Nephron progenitor cell (in vitro differentiated cells): ENCODE measurements around the gene ANXA3.

Source experiments
- DNase-seq: peaks from one replicate; pipeline ENCODE4 v3.0.0; 2021
- H3K27ac Mint-ChIP-seq: 2 replicates; pipeline ENCODE4 v1.8.0; 2021; ENCODE audit warnings: mild to moderate bottlenecking, moderate library complexity, mixed read lengths
- H3K27me3 Mint-ChIP-seq: 2 replicates; pipeline ENCODE4 v1.8.0; 2021; ENCODE audit warnings: mild to moderate bottlenecking, low read depth, mixed read lengths; ENCODE audit not compliant: poor library complexity
- H3K36me3 Mint-ChIP-seq: 2 replicates; pipeline ENCODE4 v1.8.0; 2021; ENCODE audit warnings: low read depth, mixed read lengths
- H3K4me1 Mint-ChIP-seq: 2 replicates; pipeline ENCODE4 v1.8.0; 2021; ENCODE audit warnings: mixed read lengths
- H3K4me3 Mint-ChIP-seq: 2 replicates; pipeline ENCODE4 v1.8.0; 2021; ENCODE audit warnings: mild to moderate bottlenecking, moderate library complexity, mixed read lengths
- H3K9me3 Mint-ChIP-seq: 2 replicates; pipeline ENCODE4 v1.8.0; 2021; ENCODE audit warnings: mild to moderate bottlenecking, moderate library complexity, mixed read lengths
- TF ChIP-seq, protein P1 (sequence below): fragments of 200-600 bp; sonication (generic); IDR thresholded peaks from 2 replicates; pipeline ENCODE4 v1.5.0; 2021; ENCODE audit warnings: antibody characterized with exemption

The ANXA3 gene

GRCh38 chr4:78556665-78557064, 5.1 kb downstream of the ANXA3 start:
- TF ChIP-seq, protein P1, sequence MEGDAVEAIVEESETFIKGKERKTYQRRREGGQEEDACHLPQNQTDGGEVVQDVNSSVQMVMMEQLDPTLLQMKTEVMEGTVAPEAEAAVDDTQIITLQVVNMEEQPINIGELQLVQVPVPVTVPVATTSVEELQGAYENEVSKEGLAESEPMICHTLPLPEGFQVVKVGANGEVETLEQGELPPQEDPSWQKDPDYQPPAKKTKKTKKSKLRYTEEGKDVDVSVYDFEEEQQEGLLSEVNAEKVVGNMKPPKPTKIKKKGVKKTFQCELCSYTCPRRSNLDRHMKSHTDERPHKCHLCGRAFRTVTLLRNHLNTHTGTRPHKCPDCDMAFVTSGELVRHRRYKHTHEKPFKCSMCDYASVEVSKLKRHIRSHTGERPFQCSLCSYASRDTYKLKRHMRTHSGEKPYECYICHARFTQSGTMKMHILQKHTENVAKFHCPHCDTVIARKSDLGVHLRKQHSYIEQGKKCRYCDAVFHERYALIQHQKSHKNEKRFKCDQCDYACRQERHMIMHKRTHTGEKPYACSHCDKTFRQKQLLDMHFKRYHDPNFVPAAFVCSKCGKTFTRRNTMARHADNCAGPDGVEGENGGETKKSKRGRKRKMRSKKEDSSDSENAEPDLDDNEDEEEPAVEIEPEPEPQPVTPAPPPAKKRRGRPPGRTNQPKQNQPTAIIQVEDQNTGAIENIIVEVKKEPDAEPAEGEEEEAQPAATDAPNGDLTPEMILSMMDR, result no peak
- peaks cover 19% of the 10 kb centered on the region for H3K27me3 Mint-ChIP-seq
- no peaks in the 10 kb centered on the region for H3K36me3 Mint-ChIP-seq
- H3K4me3 Mint-ChIP-seq, result no peak overlapping the region
- H3K4me1 Mint-ChIP-seq, result peaks cover 5% of the 10 kb centered on the region
- no peaks in the 10 kb centered on the region for H3K9me3 Mint-ChIP-seq
- H3K27ac Mint-ChIP-seq, result no peak overlapping the region
- DNase-seq, result no peak

GRCh38 chr4:78557841-78558240, 6.3 kb downstream of the ANXA3 start:
- H3K9me3 Mint-ChIP-seq, result no peaks in the 10 kb centered on the region
- H3K27ac Mint-ChIP-seq, result no peak overlapping the region
- H3K4me1 Mint-ChIP-seq, result no peaks in the 10 kb centered on the region
- TF ChIP-seq, protein P1, result no peak
- H3K27me3 Mint-ChIP-seq, result peaks cover 11% of the 10 kb centered on the region
- H3K4me3 Mint-ChIP-seq, result no peak overlapping the region
- no peaks in the 10 kb centered on the region for H3K36me3 Mint-ChIP-seq
- no peak for DNase-seq

GRCh38 chr4:78558410-78558809, 6.8 kb downstream of the ANXA3 start:
- no peak overlapping the region for H3K4me3 Mint-ChIP-seq
- H3K27ac Mint-ChIP-seq, result no peak overlapping the region
- no peaks in the 10 kb centered on the region for H3K4me1 Mint-ChIP-seq
- no peak for DNase-seq
- H3K27me3 Mint-ChIP-seq, result peaks cover 6% of the 10 kb centered on the region
- H3K36me3 Mint-ChIP-seq, result no peaks in the 10 kb centered on the region
- TF ChIP-seq, protein P1, result no peak
- no peaks in the 10 kb centered on the region for H3K9me3 Mint-ChIP-seq

- Mint-ChIP-seq H3K4me3 (no peak overlapping the region), H3K27me3 (peaks cover 5% of the 10 kb centered on the region), H3K27ac (no peak overlapping the region), H3K36me3 (no peaks in the 10 kb centered on the region), H3K4me1 (peaks cover 5% of the 10 kb centered on the region), H3K9me3 (no peaks in the 10 kb centered on the region)
- TF ChIP-seq, protein P1, result no peak
- DNase-seq, result no peak
These were observed 8.9 kb downstream of the ANXA3 start for GRCh38 chr4:78560296-78560963.

DNA sequence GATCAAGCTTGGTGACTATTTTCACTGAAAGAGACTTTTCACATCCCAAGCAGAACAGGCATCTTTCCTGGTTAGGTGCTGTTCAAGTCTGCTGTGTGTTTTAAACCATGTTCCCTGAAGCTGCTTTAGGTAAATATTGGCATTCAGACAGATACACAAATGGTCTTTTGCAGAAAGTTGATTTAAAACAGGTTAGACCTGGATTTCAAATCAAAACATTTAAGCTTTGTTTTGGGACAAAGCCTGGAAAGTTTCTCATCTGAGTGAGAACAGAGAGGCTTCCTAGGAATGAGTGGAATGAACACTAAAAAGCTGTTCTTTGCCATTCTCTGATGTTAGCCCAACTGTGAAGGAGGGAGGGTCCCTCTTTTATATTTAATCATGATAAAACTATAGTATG, 10.1 kb downstream of the ANXA3 start:
- Mint-ChIP-seq H3K4me3 (no peak overlapping the region), H3K27ac (no peak overlapping the region), H3K4me1 (peaks cover 15% of the 10 kb centered on the region)

GRCh38 chr4:78562687-78563086, 11.1 kb downstream of the ANXA3 start:
- Mint-ChIP-seq H3K9me3 (no peaks in the 10 kb centered on the region), H3K4me3 (no peak overlapping the region), H3K36me3 (no peaks in the 10 kb centered on the region), H3K27me3 (peaks cover 5% of the 10 kb centered on the region), H3K27ac (no peak overlapping the region), H3K4me1 (peaks cover 25% of the 10 kb centered on the region)
- DNase-seq, result no peak
- TF ChIP-seq, protein P1, result no peak

More for the DNA sequence above, 10.1 kb downstream of the ANXA3 start:
- H3K27me3 Mint-ChIP-seq, result peaks cover 5% of the 10 kb centered on the region
- TF ChIP-seq, protein P1, result no peak
- no peak for DNase-seq
- H3K9me3 Mint-ChIP-seq, result no peaks in the 10 kb centered on the region
- H3K36me3 Mint-ChIP-seq, result no peaks in the 10 kb centered on the region
